HepG2 (cell line): Measurements from ENCODE around the gene ANKRD55. TPM values are rescaled to one million over a fixed set of nuclear protein-coding genes. Genes with fewer than 3 reads are reported as not detected.

Experiments used
- ATAC-seq: fragments of 200-7000 bp; cut with Tn5 transposase; 3 replicates; pipeline ENCODE4 v1.9.1; 2020; ENCODE audit warnings: mild to moderate bottlenecking, moderate library complexity
- BruUV-seq: library from RNA; stranded (reverse); fragments of 400-500 nt; replicated peaks from 2 replicates; lab custom pipeline; 2021; lab: Mats Ljungman, UMichigan
- CTCF ChIA-PET: fragments of 300-600 bp; formaldehyde crosslinking; extraction: SDS; loops from one replicate; lab custom pipeline; 2021; ENCODE audit warnings: low total read pairs, inconsistent platforms, low intra/inter-chr PET ratio; lab: Yijun Ruan, JAX
- POLR2A ChIA-PET: fragments of 350-600 bp; sonication (Branson Sonifier 250); formaldehyde crosslinking; loops from one replicate; lab custom pipeline; 2020; ENCODE audit warnings: antibody characterized with exemption, inconsistent platforms; lab: Yijun Ruan, JAX
- DNase-seq: peaks from one replicate; pipeline ENCODE4 v3.0.0-alpha.2; 2015; ENCODE audit warnings: low spot score
- FAIRE-seq: peaks from 3 replicates; lab custom pipeline; 2011; peaks lifted over from hg19 to GRCh38; lab: Jason Lieb, UNC
- H2AFZ ChIP-seq: one replicate; pipeline ENCODE4 v1.6.1; 2011; ENCODE audit warnings: low read length, inconsistent platforms
- H3K27ac ChIP-seq: fragments of 300-600 bp; 3 replicates; pipeline ENCODE4 v1.8.0; 2011; ENCODE audit warnings: mixed run types, mild to moderate bottlenecking, mixed read lengths, low read length, inconsistent platforms; ENCODE audit not compliant: insufficient read depth; ENCODE audit errors: extremely low read length
- H3K27me3 ChIP-seq, 2 experiments: fragments of 200-600 bp in 1 of 2; 2 replicates in 1 of 2; 3 replicates in 1 of 2; pipeline versions ENCODE4 v1.6.0 to v1.8.0; 2011; ENCODE audit warnings: low read length in 2 of 2, mild to moderate bottlenecking in 2 of 2, moderate library complexity in 2 of 2, inconsistent platforms in 1 of 2; ENCODE audit not compliant: insufficient read depth in 2 of 2, control insufficient read depth in 1 of 2
- H3K36me3 ChIP-seq, 2 experiments: fragments of 200-600 bp in 1 of 2; replicated peaks in 1 of 2; 2 replicates in 1 of 2; 3 replicates in 1 of 2; pipeline versions ENCODE4 v1.5.1 to v1.8.0; 2011; ENCODE audit warnings: low read length in 2 of 2, inconsistent platforms in 1 of 2; ENCODE audit not compliant: insufficient read depth in 2 of 2, control insufficient read depth in 1 of 2
- H3K4me1 ChIP-seq: 2 replicates; pipeline ENCODE4 v1.5.1; 2012; ENCODE audit warnings: low read length, inconsistent platforms; ENCODE audit not compliant: insufficient read depth
- H3K4me2 ChIP-seq: 2 replicates; pipeline ENCODE4 v1.6.0; 2011; ENCODE audit warnings: low read depth, low read length, inconsistent platforms
- H3K4me3 ChIP-seq, 3 experiments: fragments of 200-600 bp in 1 of 3; sonication (generic), shearing (Covaris generic) in 1 of 3; replicated peaks in 1 of 3; 2 replicates each; pipeline ENCODE4 v1.5.1; 2011 to 2016; ENCODE audit warnings: low read length in 3 of 3, inconsistent platforms in 2 of 3, low read depth in 2 of 3, mild to moderate bottlenecking in 2 of 3, control low read depth in 1 of 3, mixed read lengths in 1 of 3; ENCODE audit not compliant: insufficient read depth in 1 of 3
- H3K79me2 ChIP-seq: one replicate; pipeline ENCODE4 v1.6.1; 2011; ENCODE audit warnings: low read length, inconsistent platforms; ENCODE audit not compliant: insufficient read depth
- H3K9ac ChIP-seq: 2 replicates; pipeline ENCODE4 v1.6.0; 2011; ENCODE audit warnings: mild to moderate bottlenecking, low read depth, low read length, inconsistent platforms; ENCODE audit not compliant: insufficient read depth
- H3K9me3 ChIP-seq: 2 replicates; pipeline ENCODE4 v1.5.1; 2012; ENCODE audit warnings: mild to moderate bottlenecking, low read length
- H4K20me1 ChIP-seq: 2 replicates; pipeline ENCODE4 v1.6.0; 2011; ENCODE audit warnings: inconsistent platforms, mild to moderate bottlenecking, low read length, moderate library complexity; ENCODE audit not compliant: insufficient read depth
- AGO2 ChIP-seq: fragments of 200-400 bp; formaldehyde crosslinking; optimal IDR thresholded peaks from 2 replicates; pipeline ENCODE3; 2017; ENCODE audit warnings: mild to moderate bottlenecking, low read depth, low read length, moderate library complexity
- BORCS8-MEF2B ChIP-seq: sonication (generic); formaldehyde crosslinking; IDR thresholded peaks from 2 replicates; pipeline ENCODE4 v1.8.0; 2022; ENCODE audit warnings: mild to moderate bottlenecking, missing genetic modification reagents
- ETV6 ChIP-seq: sonication (generic); formaldehyde crosslinking; conservative IDR thresholded peaks from 2 replicates; pipeline ENCODE4 v1.4.0; 2020; ENCODE audit warnings: missing genetic modification reagents
- HNRNPH1 ChIP-seq: fragments of 200-400 bp; formaldehyde crosslinking; optimal IDR thresholded peaks from 2 replicates; pipeline ENCODE3; 2017; ENCODE audit warnings: mild to moderate bottlenecking, low read depth, low read length
- HNRNPK ChIP-seq: fragments of 200-400 bp; formaldehyde crosslinking; IDR thresholded peaks from 2 replicates; pipeline ENCODE4 v1.6.1; 2018; ENCODE audit warnings: low read length, low read depth, moderate library complexity, mild to moderate bottlenecking; ENCODE audit not compliant: poor library complexity, severe bottlenecking
- HNRNPL ChIP-seq: fragments of 200-400 bp; formaldehyde crosslinking; IDR thresholded peaks from 2 replicates; pipeline ENCODE4 v1.6.1; 2017; ENCODE audit warnings: mild to moderate bottlenecking, low read depth, low read length
- KAT2B ChIP-seq: fragments of 150-350 bp; IDR thresholded peaks from 2 replicates; pipeline ENCODE4 v1.6.1; 2014; ENCODE audit warnings: low read depth, low read length, borderline replicate concordance
- PHF5A ChIP-seq: IDR thresholded peaks from one replicate; pipeline ENCODE4 v1.6.1; 2018; ENCODE audit warnings: low read depth, missing genetic modification reagents; ENCODE audit not compliant: unreplicated experiment
- SAFB2 ChIP-seq: sonication (generic); formaldehyde crosslinking; IDR thresholded peaks from 2 replicates; pipeline ENCODE4 v1.5.1; 2020; ENCODE audit warnings: missing genetic modification reagents, low read depth, mild to moderate bottlenecking, borderline replicate concordance
- SATB2 ChIP-seq: sonication (generic); formaldehyde crosslinking; IDR thresholded peaks from 2 replicates; pipeline ENCODE4 v1.5.0; 2020; ENCODE audit warnings: missing genetic modification reagents
- SMARCE1 ChIP-seq: fragments of 450-650 bp; IDR thresholded peaks from 2 replicates; pipeline ENCODE4 v1.6.1; 2017; ENCODE audit warnings: borderline replicate concordance
- SPEN ChIP-seq: sonication (generic); formaldehyde crosslinking; IDR thresholded peaks from 2 replicates; pipeline ENCODE4 v1.5.1; 2020; ENCODE audit warnings: low read depth, mild to moderate bottlenecking, missing genetic modification reagents
- TEAD2 ChIP-seq: sonication (generic); formaldehyde crosslinking; IDR thresholded peaks from 2 replicates; pipeline ENCODE4 v1.9.0; 2021; ENCODE audit warnings: missing genetic modification reagents
- ZNF101 ChIP-seq: sonication (generic); formaldehyde crosslinking; IDR thresholded peaks from 2 replicates; pipeline ENCODE4 v1.4.0; 2020; ENCODE audit warnings: mild to moderate bottlenecking, low read depth, missing genetic modification reagents, borderline replicate concordance
- ZNF451 ChIP-seq: sonication (generic); formaldehyde crosslinking; IDR thresholded peaks from 2 replicates; pipeline ENCODE4 v1.5.0; 2020; ENCODE audit warnings: mild to moderate bottlenecking, missing genetic modification reagents
- ZNF496 ChIP-seq: sonication (generic); formaldehyde crosslinking; IDR thresholded peaks from 2 replicates; pipeline ENCODE4 v1.8.1; 2023; ENCODE audit warnings: mild to moderate bottlenecking, moderate library complexity, missing genetic modification reagents; ENCODE audit not compliant: insufficient replicate concordance
- WGBS: methylation state at CpG from one replicate; pipeline ENCODE4 v1.1.6; 2017; ENCODE audit warnings: low lambda C conversion rate; 5-methylcytosine and 5-hydroxymethylcytosine counted together
- in situ Hi-C: cut with HindIII; loops from 2 replicates; pipeline ENCODE4 v1.10.0; 2017; ENCODE audit warnings: low pct_unique_long_range_greater_than_20kb; ENCODE audit not compliant: extremely low pct_ligation_motif_present
- intact Hi-C: fragments of 100-400 bp; cut with micrococcal nuclease; formaldehyde crosslinking; loops from one replicate; pipeline ENCODE4 v1.10.0; 2022; ENCODE audit not compliant: unreplicated experiment
- polyA plus RNA-seq, 8 experiments: library from polyadenylated mRNA; depleted of rRNA in 3 of 8; stranded (reverse) in 7 of 8; unstranded in 1 of 8; fragments of >200 nt; fragmentation: Illumina TruSeq in 4 of 8; extraction: Trizol in 4 of 8; gene quantifications; 2 replicates each; pipeline versions ENCODE4 v1.2.1 to v1.2.3, GENCODE V29; 2011 to 2016; ENCODE audit warnings: low read depth in 4 of 8, missing spikeins in 1 of 8, mixed read lengths in 1 of 8; ENCODE audit not compliant: insufficient read depth in 1 of 8
- total RNA-seq, 5 experiments: library from RNA; depleted of rRNA; stranded (reverse); fragments of >200 nt; fragmentation: Illumina TruSeq; extraction: Trizol; gene quantifications; 2 replicates each; pipeline ENCODE4 v1.2.3, GENCODE V29; 2016; ENCODE audit warnings: low read depth in 1 of 5
- TF ChIP-seq, protein P1 (sequence below): sonication (generic); formaldehyde crosslinking; IDR thresholded peaks from 2 replicates; pipeline ENCODE4 v1.4.0; 2020; ENCODE audit warnings: mild to moderate bottlenecking, missing genetic modification reagents
- TF ChIP-seq, protein P2 (sequence below): fragments of 450-650 bp; IDR thresholded peaks from 2 replicates; pipeline ENCODE4 v1.6.1; 2017; ENCODE audit warnings: mild to moderate bottlenecking
- TF ChIP-seq, protein P3 (sequence below): sonication (generic); formaldehyde crosslinking; IDR thresholded peaks from 2 replicates; pipeline ENCODE4 v1.8.1; 2022; ENCODE audit warnings: mild to moderate bottlenecking, missing genetic modification reagents

The ANKRD55 gene
- total and polyA plus RNA-seq, 2 of the 13 experiments (the other 11 are each of a cell fraction or from before 2014, with no cell fraction given): 0.11 to 0.28 TPM

DNA sequence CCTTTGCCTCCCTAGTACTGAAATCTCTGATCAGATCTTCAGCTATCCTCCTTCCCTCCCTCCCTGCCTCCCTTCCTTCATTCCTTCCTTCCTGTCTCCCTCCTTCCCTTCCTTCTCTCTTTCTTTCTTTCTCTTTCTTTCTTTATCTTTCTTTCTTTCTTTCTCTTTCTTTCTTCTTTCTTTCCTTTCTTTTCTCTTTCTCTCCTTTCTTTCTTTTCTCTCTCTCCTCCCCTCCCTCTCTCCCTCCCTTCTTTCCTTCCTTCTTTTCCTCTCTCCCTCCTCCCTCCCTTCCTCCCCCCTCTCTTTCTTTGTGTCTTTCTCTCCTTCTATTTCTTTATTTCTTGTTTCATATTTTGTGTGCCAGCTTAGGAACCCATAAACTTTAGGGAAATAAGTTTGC lies 23.9 kb upstream of the ANKRD55 start (continued):
- TF ChIP-seq HNRNPH1: no peak
- no peak for TF ChIP-seq ZNF496 (CRISPR knock-in tag)
- peak; percentile 40 for TF ChIP-seq HNRNPK
- no peak for TF ChIP-seq PHF5A (CRISPR knock-in tag)
- TF ChIP-seq, all 625 proteins: peak for 2

DNA sequence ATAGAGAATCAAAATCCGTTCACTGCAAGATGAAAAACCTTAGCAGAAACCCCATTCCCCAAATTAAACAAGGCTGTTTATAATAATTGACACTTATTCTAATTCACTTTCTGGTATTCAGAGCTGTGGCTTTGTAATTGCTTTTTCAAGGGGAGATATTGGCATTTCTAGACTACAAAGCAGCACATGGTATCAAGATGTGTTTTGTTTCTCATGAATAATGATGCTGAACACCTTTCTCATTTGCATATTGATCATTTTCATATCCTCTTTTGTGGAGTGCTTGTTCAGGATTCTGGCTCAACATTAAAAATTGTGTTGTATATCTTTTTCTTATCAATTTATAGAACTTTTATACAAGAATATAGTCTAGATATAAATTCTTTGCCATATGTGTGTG lies 22.4 kb upstream of the ANKRD55 start:
- DNase-seq: no peak
- H3K4me3 ChIP-seq: no peak overlapping the region
- H3K36me3 ChIP-seq: no peaks in the 10 kb centered on the region
- ChIA-PET CTCF (no interaction called here), POLR2A (no interaction called here)
- intact Hi-C loops (no loop called here), in situ Hi-C loops (loop anchor here (25.0 kb wide), 1 partner anchor 832 kb away; no protein-coding TSS in a partner anchor)
- WGBS: 12% methylated on average over 1 of the region's 1 CpG
- H3K27ac ChIP-seq: no peak overlapping the region
- peaks cover 0 to 3% of the 10 kb centered on the region in 2 experiments; a peak in 1 of 5 replicates for H3K27me3 ChIP-seq
- peaks cover 12% of the 10 kb centered on the region for H3K4me1 ChIP-seq
- no TSS peak for BruUV-seq
- FAIRE-seq: no peak
- no peak for ATAC-seq
- no peaks in the 10 kb centered on the region for H3K9me3 ChIP-seq
- H4K20me1 ChIP-seq: no peaks in the 10 kb centered on the region
- no peaks in the 10 kb centered on the region for H3K79me2 ChIP-seq
- H3K4me2 ChIP-seq: no peak overlapping the region
- no peak overlapping the region for H3K9ac ChIP-seq
- no peak overlapping the region for H2AFZ ChIP-seq
- TF ChIP-seq, protein P1, sequence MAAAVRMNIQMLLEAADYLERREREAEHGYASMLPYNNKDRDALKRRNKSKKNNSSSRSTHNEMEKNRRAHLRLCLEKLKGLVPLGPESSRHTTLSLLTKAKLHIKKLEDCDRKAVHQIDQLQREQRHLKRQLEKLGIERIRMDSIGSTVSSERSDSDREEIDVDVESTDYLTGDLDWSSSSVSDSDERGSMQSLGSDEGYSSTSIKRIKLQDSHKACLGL: no peak
- TF ChIP-seq, protein P2, sequence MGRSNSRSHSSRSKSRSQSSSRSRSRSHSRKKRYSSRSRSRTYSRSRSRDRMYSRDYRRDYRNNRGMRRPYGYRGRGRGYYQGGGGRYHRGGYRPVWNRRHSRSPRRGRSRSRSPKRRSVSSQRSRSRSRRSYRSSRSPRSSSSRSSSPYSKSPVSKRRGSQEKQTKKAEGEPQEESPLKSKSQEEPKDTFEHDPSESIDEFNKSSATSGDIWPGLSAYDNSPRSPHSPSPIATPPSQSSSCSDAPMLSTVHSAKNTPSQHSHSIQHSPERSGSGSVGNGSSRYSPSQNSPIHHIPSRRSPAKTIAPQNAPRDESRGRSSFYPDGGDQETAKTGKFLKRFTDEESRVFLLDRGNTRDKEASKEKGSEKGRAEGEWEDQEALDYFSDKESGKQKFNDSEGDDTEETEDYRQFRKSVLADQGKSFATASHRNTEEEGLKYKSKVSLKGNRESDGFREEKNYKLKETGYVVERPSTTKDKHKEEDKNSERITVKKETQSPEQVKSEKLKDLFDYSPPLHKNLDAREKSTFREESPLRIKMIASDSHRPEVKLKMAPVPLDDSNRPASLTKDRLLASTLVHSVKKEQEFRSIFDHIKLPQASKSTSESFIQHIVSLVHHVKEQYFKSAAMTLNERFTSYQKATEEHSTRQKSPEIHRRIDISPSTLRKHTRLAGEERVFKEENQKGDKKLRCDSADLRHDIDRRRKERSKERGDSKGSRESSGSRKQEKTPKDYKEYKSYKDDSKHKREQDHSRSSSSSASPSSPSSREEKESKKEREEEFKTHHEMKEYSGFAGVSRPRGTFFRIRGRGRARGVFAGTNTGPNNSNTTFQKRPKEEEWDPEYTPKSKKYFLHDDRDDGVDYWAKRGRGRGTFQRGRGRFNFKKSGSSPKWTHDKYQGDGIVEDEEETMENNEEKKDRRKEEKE: no peak
- no peak for TF ChIP-seq SMARCE1
- TF ChIP-seq ETV6 (CRISPR knock-in tag): no peak
- TF ChIP-seq HNRNPL: no peak
- TF ChIP-seq KAT2B: no peak
- TF ChIP-seq SATB2 (CRISPR knock-in tag): no peak
- TF ChIP-seq TEAD2 (CRISPR knock-in tag): no peak
- TF ChIP-seq SPEN (CRISPR knock-in tag): no peak
- TF ChIP-seq SAFB2 (CRISPR knock-in tag): no peak
- no peak for TF ChIP-seq BORCS8-MEF2B (CRISPR knock-in tag)
- TF ChIP-seq, protein P3, sequence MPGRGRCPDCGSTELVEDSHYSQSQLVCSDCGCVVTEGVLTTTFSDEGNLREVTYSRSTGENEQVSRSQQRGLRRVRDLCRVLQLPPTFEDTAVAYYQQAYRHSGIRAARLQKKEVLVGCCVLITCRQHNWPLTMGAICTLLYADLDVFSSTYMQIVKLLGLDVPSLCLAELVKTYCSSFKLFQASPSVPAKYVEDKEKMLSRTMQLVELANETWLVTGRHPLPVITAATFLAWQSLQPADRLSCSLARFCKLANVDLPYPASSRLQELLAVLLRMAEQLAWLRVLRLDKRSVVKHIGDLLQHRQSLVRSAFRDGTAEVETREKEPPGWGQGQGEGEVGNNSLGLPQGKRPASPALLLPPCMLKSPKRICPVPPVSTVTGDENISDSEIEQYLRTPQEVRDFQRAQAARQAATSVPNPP (CRISPR knock-in tag): no peak
- TF ChIP-seq AGO2: no peak
- TF ChIP-seq ZNF101 (CRISPR knock-in tag): no peak
- no peak for TF ChIP-seq ZNF451 (CRISPR knock-in tag)
